Right lobe of liver (tissue), 6 donors: ENCODE results near the gene RAB31. TPM values are rescaled to one million over a fixed set of nuclear protein-coding genes. Genes with fewer than 3 reads are reported as not detected.

ENCODE experiments used
- ATAC-seq, 4 donors: fragments of 200-7000 bp; cut with Tn5 transposase; one replicate each; pipeline ENCODE4 v1.9.1; 2020; ENCODE audit warnings: mild to moderate bottlenecking in 4 of 4, moderate library complexity in 4 of 4
- DNase-seq, 3 donors: peaks; one replicate each; pipeline ENCODE4 v3.0.0-alpha.2; 2020
- H3K27ac ChIP-seq, 3 donors: fragments of 200-600 bp; one replicate each; pipeline ENCODE4 v1.8.0; 2022
- H3K27me3 ChIP-seq, 2 donors: fragments of 200-600 bp; one replicate each; pipeline ENCODE4 v1.8.0; 2022
- H3K36me3 ChIP-seq, 4 donors: fragments of 200-600 bp; sonication (generic) in 1 of 4; one replicate each; pipeline versions ENCODE4 v1.5.1 to v1.8.0; 2017 to 2022; ENCODE audit warnings: control low read depth in 1 of 4
- H3K4me1 ChIP-seq, 4 donors: fragments of 200-600 bp; sonication (generic) in 1 of 4; one replicate each; pipeline versions ENCODE4 v1.5.1 to v1.8.0; 2017 to 2022; ENCODE audit warnings: control low read depth in 1 of 4
- H3K4me3 ChIP-seq, 3 donors: fragments of 200-600 bp; one replicate each; pipeline ENCODE4 v1.8.0; 2022
- H3K9me3 ChIP-seq, 4 donors: fragments of 200-600 bp; sonication (generic) in 1 of 4; one replicate each; pipeline versions ENCODE4 v1.5.1 to v1.8.0; 2017 to 2022; ENCODE audit warnings: control low read depth in 1 of 4
- POLR2A ChIP-seq: fragments of 450-650 bp; IDR thresholded peaks from one replicate; pipeline ENCODE4 v1.6.1; 2017; ENCODE audit warnings: antibody characterized with exemption, mild to moderate bottlenecking
- WGBS: methylation state at CpG from one replicate; pipeline ENCODE4 v1.1.6; 2018; ENCODE audit warnings: low coverage, low lambda C conversion rate; ENCODE audit not compliant: insufficient coverage; ENCODE audit errors: missing lambda C conversion rate; 5-methylcytosine and 5-hydroxymethylcytosine counted together
- intact Hi-C, 2 donors: fragments of 100-400 bp; cut with DNase I; formaldehyde crosslinking; loops; one replicate each; pipeline versions ENCODE4 v1.11.2 to v1.14.1; 2022
- small RNA-seq, 2 experiments: library from RNA; depleted of rRNA; stranded (forward); fragments of <200 nt; gene quantifications; one replicate each; pipeline ENCODE3, GENCODE V24; 2016
- total RNA-seq, 6 experiments: library from RNA; depleted of rRNA in 2 of 6; stranded (reverse); fragments of >200 nt in 2 of 6; fragmentation: NEBNext Ultra II Directional in 3 of 6; extraction: Animal tissue kit (Norgen Biotek cat#: 25700) in 3 of 6; gene quantifications; one replicate each; pipeline versions ENCODE4 v1.1.0 to v1.2.4, GENCODE V29; 2016 to 2023
- TF ChIP-seq, protein P1 (sequence below), 4 donors: fragments of 200-600 bp in 3 of 4; fragments of 450-650 bp in 1 of 4; IDR thresholded peaks; one replicate each; pipeline versions ENCODE4 v1.5.1 to v1.8.0; 2016 to 2022; ENCODE audit warnings: antibody characterized with exemption in 4 of 4, mild to moderate bottlenecking in 2 of 4
- donor health status: DM: no; HTN: yes; CAD: no.
- donor health status: DM: no; HTN: no; CAD: no.
- donor health status: DM: no; HTN: no; CAD: no.
- donor health status: DM: no; HTN: yes; CAD: no.
- donor health status: DM: no; HTN: yes; CAD: no.

The RAB31 gene
- total RNA-seq, 6 experiments from 2014 or later, result 3.0 to 14.3 (median 5.4) TPM

DNA sequence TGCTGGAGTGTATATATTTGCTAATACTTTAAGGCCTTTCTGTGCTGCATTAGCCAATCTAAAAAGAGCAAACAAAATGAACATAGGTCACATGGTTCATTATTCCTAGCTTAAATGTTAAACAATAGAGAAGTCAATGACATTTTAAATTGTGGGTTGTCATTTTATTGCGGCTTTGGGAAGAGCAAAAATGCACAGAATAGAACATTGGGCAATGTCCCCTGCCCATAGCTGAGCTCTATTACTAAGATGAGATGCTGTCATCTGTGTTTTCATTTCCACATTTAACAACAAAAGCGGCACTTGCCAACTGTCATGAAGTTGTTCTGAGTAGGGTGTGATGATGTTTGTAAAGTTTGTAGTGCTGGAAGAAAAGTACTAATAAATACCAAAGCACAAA is 202.6 kb downstream of the RAB31 start:
- H3K27me3 ChIP-seq, result no peaks in the 10 kb centered on the region
- H3K4me1 ChIP-seq, result peaks cover 0 to 6% (median 1%) of the 10 kb centered on the region in 4 donors
- intact Hi-C loops, result no loop called here
- TF ChIP-seq, protein P1, sequence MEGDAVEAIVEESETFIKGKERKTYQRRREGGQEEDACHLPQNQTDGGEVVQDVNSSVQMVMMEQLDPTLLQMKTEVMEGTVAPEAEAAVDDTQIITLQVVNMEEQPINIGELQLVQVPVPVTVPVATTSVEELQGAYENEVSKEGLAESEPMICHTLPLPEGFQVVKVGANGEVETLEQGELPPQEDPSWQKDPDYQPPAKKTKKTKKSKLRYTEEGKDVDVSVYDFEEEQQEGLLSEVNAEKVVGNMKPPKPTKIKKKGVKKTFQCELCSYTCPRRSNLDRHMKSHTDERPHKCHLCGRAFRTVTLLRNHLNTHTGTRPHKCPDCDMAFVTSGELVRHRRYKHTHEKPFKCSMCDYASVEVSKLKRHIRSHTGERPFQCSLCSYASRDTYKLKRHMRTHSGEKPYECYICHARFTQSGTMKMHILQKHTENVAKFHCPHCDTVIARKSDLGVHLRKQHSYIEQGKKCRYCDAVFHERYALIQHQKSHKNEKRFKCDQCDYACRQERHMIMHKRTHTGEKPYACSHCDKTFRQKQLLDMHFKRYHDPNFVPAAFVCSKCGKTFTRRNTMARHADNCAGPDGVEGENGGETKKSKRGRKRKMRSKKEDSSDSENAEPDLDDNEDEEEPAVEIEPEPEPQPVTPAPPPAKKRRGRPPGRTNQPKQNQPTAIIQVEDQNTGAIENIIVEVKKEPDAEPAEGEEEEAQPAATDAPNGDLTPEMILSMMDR (IDR thresholded peaks at IDR 0.05), result no peak
- TF ChIP-seq POLR2A, result no peak
- no peak overlapping the region for H3K4me3 ChIP-seq
- no peak overlapping the region for H3K27ac ChIP-seq
- no peaks in the 10 kb centered on the region for H3K36me3 ChIP-seq
- WGBS, result 60% methylated on average over 2 of the region's 2 CpGs
- ATAC-seq (no peak), DNase-seq (no peak)
- no peaks in the 10 kb centered on the region for H3K9me3 ChIP-seq

DNA sequence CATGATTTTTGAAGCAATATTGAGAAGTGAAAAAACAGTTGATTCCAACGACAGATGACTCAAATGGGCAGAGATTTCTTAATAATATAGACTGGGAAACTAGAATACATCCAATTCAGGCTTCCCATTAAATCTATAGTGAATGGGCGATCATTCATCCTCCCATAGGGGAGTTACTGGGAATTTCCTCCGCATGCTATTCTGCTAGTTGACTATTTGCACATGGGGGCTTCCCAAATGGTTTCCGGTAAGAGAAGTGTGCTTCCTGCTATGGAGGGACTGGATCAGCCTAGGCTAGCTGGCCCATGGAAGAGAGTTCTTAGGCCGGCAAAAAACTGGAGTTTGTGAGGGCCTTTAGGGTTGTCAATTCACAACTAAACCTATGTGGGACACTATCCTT is 203.1 kb downstream of the RAB31 start:
- Histone ChIP-seq H3K4me3 (no peak overlapping the region), H3K27ac (no peak overlapping the region), H3K36me3 (no peaks in the 10 kb centered on the region), H3K27me3 (no peaks in the 10 kb centered on the region), H3K4me1 (peaks cover 0 to 12% (median 3%) of the 10 kb centered on the region in 4 donors), H3K9me3 (no peaks in the 10 kb centered on the region)
- WGBS, result 86% methylated on average over 5 of the region's 5 CpGs
- ATAC-seq (no peak), DNase-seq (no peak)
- intact Hi-C loops, result no loop called here
- no peak for TF ChIP-seq POLR2A
- TF ChIP-seq, protein P1 (IDR thresholded peaks at IDR 0.05), result no peak

Small RNA genes lying within 50 kb of the gene (small RNA-seq; reads per million reads assigned to genes)
- gene RN7SL862P (0 reads per million in 2 experiments), gene RNA5SP449 (0 reads per million in 2 experiments)

Other genes starting within 250 kb of the RAB31 start
- gene RALBP1, start 232.8 kb upstream of the RAB31 start, total RNA-seq, result 10 to 100 TPM; 16.3 to 35.9 (median 21.5) TPM
- gene PPP4R1, start 93.7 kb upstream of the RAB31 start, total RNA-seq, result 10 to 100 TPM; 15.0 to 36.5 (median 30.1) TPM
- not detected for gene TXNDC2, start 177.7 kb downstream of the RAB31 start, total RNA-seq
- gene VAPA, start 205.7 kb downstream of the RAB31 start, total RNA-seq, result 100 to 1,000 TPM in 2 of 6 experiments, 10 to 100 TPM in 4; 69.6 to 149 (median 90.7) TPM